K562 (cell line): ENCODE results near the gene JUNB. TPM values are rescaled to one million over a fixed set of nuclear protein-coding genes. Genes with fewer than 3 reads are reported as not detected.

ENCODE experiments used
- BCOR ChIP-seq: fragments of 450-650 bp; IDR thresholded peaks from 2 replicates; pipeline ENCODE4 v1.6.1; 2016
- EHMT2 ChIP-seq: fragments of 450-650 bp; IDR thresholded peaks from 2 replicates; pipeline ENCODE4 v1.6.1; 2018; ENCODE audit warnings: antibody characterized with exemption
- ETV6 ChIP-seq, 3 experiments: fragments of 150-350 bp in 1 of 3; sonication (generic) in 1 of 3; formaldehyde crosslinking in 1 of 3; IDR thresholded peaks; 2 replicates each; pipeline versions ENCODE4 v1.6.1 to v1.8.0; 2014 to 2022; ENCODE audit warnings: borderline replicate concordance in 2 of 3, low read depth in 2 of 3, antibody characterized with exemption in 1 of 3, low read length in 1 of 3, mild to moderate bottlenecking in 1 of 3, missing genetic modification reagents in 1 of 3
- GATAD2A ChIP-seq: fragments of 450-650 bp; IDR thresholded peaks from 2 replicates; pipeline ENCODE4 v1.6.1; 2017
- HDAC2 ChIP-seq: fragments of 450-650 bp; IDR thresholded peaks from 2 replicates; pipeline ENCODE4 v1.6.1; 2016; ENCODE audit warnings: mild to moderate bottlenecking
- KDM1A ChIP-seq, 2 experiments: fragments of 450-650 bp; IDR thresholded peaks; 2 replicates each; pipeline ENCODE4 v1.6.1; 2016; ENCODE audit warnings: mild to moderate bottlenecking in 2 of 2
- KHSRP ChIP-seq: fragments of 450-650 bp; IDR thresholded peaks from 2 replicates; pipeline ENCODE4 v1.6.1; 2017
- MXI1 ChIP-seq: IDR thresholded peaks from 2 replicates; pipeline ENCODE4 v1.6.1; 2011; ENCODE audit warnings: low read depth, mild to moderate bottlenecking, improper control_type of control experiment, low read length
- POLR2AphosphoS5 ChIP-seq: IDR thresholded peaks from 2 replicates; pipeline ENCODE4 v1.6.1; 2011; ENCODE audit warnings: mild to moderate bottlenecking, low read depth, low read length, moderate library complexity; ENCODE audit not compliant: control insufficient read depth, insufficient read depth
- PYGO2 ChIP-seq: fragments of 450-650 bp; IDR thresholded peaks from 2 replicates; pipeline ENCODE4 v1.6.1; 2016; ENCODE audit warnings: mild to moderate bottlenecking, missing genetic modification characterization, moderate library complexity, missing compliant biosample characterization
- RBM15 ChIP-seq: fragments of 200-400 bp; formaldehyde crosslinking; IDR thresholded peaks from 2 replicates; pipeline ENCODE4 v1.6.1; 2018; ENCODE audit warnings: mild to moderate bottlenecking, low read length, moderate library complexity; ENCODE audit not compliant: insufficient read depth
- RNF2 ChIP-seq: sonication (generic); IDR thresholded peaks from 2 replicates; pipeline ENCODE4 v1.6.1; 2016
- SIX5 ChIP-seq, 2 experiments: IDR thresholded peaks; 2 replicates each; pipeline ENCODE4 v1.6.1; 2011; ENCODE audit warnings: low read length in 2 of 2, borderline replicate concordance in 1 of 2, low read depth in 1 of 2, mild to moderate bottlenecking in 1 of 2, moderate library complexity in 1 of 2; ENCODE audit not compliant: insufficient read depth in 1 of 2
- SMARCA4 ChIP-seq: fragments of 450-650 bp; IDR thresholded peaks from 2 replicates; pipeline ENCODE4 v1.6.1; 2016
- TAF9B ChIP-seq: fragments of 450-650 bp; IDR thresholded peaks from 2 replicates; pipeline ENCODE4 v1.6.1; 2018; ENCODE audit warnings: mild to moderate bottlenecking; ENCODE audit not compliant: partially characterized antibody
- TARDBP ChIP-seq: fragments of 450-650 bp; IDR thresholded peaks from 2 replicates; pipeline ENCODE4 v1.6.1; 2016
- TRIM24 ChIP-seq, 2 experiments: fragments of 450-650 bp; IDR thresholded peaks; 2 replicates each; pipeline ENCODE4 v1.6.1; 2016
- ZFP36 ChIP-seq: fragments of 150-350 bp; IDR thresholded peaks from 2 replicates; pipeline ENCODE4 v1.6.1; 2018; ENCODE audit warnings: low read length, low read depth; ENCODE audit not compliant: partially characterized antibody
- ZNF263 ChIP-seq: sonication (generic); formaldehyde crosslinking; IDR thresholded peaks from 2 replicates; pipeline ENCODE4 v1.8.0; 2022; ENCODE audit warnings: mild to moderate bottlenecking, missing genetic modification reagents, borderline replicate concordance
- ZNF77 ChIP-seq: fragments of 250-450 bp; sonication (Bioruptor Pico); IDR thresholded peaks from 2 replicates; pipeline ENCODE4 v1.5.0; 2020
- ZNF830 ChIP-seq: fragments of 250-450 bp; sonication (Bioruptor Pico); IDR thresholded peaks from 2 replicates; pipeline ENCODE4 v1.5.0; 2021; ENCODE audit warnings: mild to moderate bottlenecking
- polyA plus RNA-seq, 8 experiments: library from polyadenylated mRNA; depleted of rRNA in 4 of 8; stranded (reverse) in 5 of 8; unstranded in 3 of 8; fragments of >200 nt; fragmentation: Nextera tagmentation in 2 of 8; fragmentation: Illumina TruSeq in 1 of 8; extraction: Ambion mirVana in 2 of 8; extraction: Trizol in 1 of 8; gene quantifications; 2 replicates each; pipeline versions ENCODE4 v1.2.1 to v1.2.3, GENCODE V29; 2011 to 2014; ENCODE audit warnings: inconsistent platforms in 1 of 8, missing spikeins in 1 of 8
- total RNA-seq, 7 experiments: library from RNA; depleted of rRNA in 6 of 7; stranded (reverse); fragments of >200 nt in 6 of 7; fragmentation: Illumina TruSeq in 2 of 7; extraction: Trizol in 2 of 7; gene quantifications; 2 replicates each; pipeline versions ENCODE4 v1.2.1 to v1.2.3, GENCODE V29; 2011 to 2021; ENCODE audit warnings: low replicate concordance in 1 of 7
- TF ChIP-seq, protein P1 (sequence below), 3 experiments: IDR thresholded peaks in 2 of 3; conservative IDR thresholded peaks in 1 of 3; 2 replicates each; pipeline ENCODE4 v1.5.1; 2011 to 2012; ENCODE audit warnings: low read length in 3 of 3, mild to moderate bottlenecking in 3 of 3, control low read depth in 2 of 3, improper control_type of control experiment in 1 of 3, inconsistent platforms in 1 of 3, low read depth in 1 of 3, mixed read lengths in 1 of 3, moderate library complexity in 1 of 3; ENCODE audit not compliant: insufficient read depth in 2 of 3
- TF ChIP-seq, protein P2 (sequence below): sonication (generic); formaldehyde crosslinking; IDR thresholded peaks from 2 replicates; pipeline ENCODE4 v1.8.0; 2023; ENCODE audit warnings: missing genetic modification reagents, mild to moderate bottlenecking, borderline replicate concordance

JUNB gene
- total and polyA plus RNA-seq, 9 of the 15 experiments (the other 6 are each of a cell fraction or from before 2014, with no cell fraction given), result 0.23 to 88.1 (median 13.1) TPM

- TF ChIP-seq, protein P1, sequence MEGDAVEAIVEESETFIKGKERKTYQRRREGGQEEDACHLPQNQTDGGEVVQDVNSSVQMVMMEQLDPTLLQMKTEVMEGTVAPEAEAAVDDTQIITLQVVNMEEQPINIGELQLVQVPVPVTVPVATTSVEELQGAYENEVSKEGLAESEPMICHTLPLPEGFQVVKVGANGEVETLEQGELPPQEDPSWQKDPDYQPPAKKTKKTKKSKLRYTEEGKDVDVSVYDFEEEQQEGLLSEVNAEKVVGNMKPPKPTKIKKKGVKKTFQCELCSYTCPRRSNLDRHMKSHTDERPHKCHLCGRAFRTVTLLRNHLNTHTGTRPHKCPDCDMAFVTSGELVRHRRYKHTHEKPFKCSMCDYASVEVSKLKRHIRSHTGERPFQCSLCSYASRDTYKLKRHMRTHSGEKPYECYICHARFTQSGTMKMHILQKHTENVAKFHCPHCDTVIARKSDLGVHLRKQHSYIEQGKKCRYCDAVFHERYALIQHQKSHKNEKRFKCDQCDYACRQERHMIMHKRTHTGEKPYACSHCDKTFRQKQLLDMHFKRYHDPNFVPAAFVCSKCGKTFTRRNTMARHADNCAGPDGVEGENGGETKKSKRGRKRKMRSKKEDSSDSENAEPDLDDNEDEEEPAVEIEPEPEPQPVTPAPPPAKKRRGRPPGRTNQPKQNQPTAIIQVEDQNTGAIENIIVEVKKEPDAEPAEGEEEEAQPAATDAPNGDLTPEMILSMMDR (IDR thresholded peaks at IDR 0.05 in 2 of 3, conservative IDR thresholded peaks at IDR 0.05 in 1 of 3; ENCODE audit: insufficient read depth in 2 of 3, low read depth in 1 of 3, low read length in 3 of 3), result peak; percentile 59 to 75 (median 64)
- TF ChIP-seq TRIM24 (IDR thresholded peaks at IDR 0.05) (peak in 1 of 2 experiments; percentile 85; a peak in 2 of 4 replicates), BCOR (no peak), ZNF263 (CRISPR knock-in tag) (peak; percentile 56; the same call in 1 of the 2 replicates), GATAD2A (no peak), KDM1A (IDR thresholded peaks at IDR 0.05) (no peak), PYGO2 (tag) (no peak), SMARCA4 (0 out of 2 replicates have a peak, but pooled peaks have one; percentile 20), KHSRP (no peak), ZNF77 (no peak), MXI1 (no peak), ZFP36 (no peak), EHMT2 (no peak), TAF9B (no peak), ETV6 (IDR thresholded peaks at IDR 0.05; ENCODE audit: borderline replicate concordance in 1 of 2, low read depth in 2 of 2, low read length in 1 of 2) (no peak), ETV6 (CRISPR knock-in tag; IDR thresholded peaks at IDR 0.05; ENCODE audit: borderline replicate concordance) (no peak), SIX5 (IDR thresholded peaks at IDR 0.05; ENCODE audit: borderline replicate concordance in 1 of 2, insufficient read depth in 1 of 2, low read depth in 1 of 2, low read length in 2 of 2) (no peak), ZNF830 (CRISPR knock-in tag) (no peak), RNF2 (0 out of 2 replicates have a peak, but pooled peaks have one; percentile 27), POLR2AphosphoS5 (no peak), HDAC2 (peak; percentile 39; the same call in 1 of the 2 replicates), RBM15 (no peak), TARDBP (no peak)
- TF ChIP-seq, protein P2, sequence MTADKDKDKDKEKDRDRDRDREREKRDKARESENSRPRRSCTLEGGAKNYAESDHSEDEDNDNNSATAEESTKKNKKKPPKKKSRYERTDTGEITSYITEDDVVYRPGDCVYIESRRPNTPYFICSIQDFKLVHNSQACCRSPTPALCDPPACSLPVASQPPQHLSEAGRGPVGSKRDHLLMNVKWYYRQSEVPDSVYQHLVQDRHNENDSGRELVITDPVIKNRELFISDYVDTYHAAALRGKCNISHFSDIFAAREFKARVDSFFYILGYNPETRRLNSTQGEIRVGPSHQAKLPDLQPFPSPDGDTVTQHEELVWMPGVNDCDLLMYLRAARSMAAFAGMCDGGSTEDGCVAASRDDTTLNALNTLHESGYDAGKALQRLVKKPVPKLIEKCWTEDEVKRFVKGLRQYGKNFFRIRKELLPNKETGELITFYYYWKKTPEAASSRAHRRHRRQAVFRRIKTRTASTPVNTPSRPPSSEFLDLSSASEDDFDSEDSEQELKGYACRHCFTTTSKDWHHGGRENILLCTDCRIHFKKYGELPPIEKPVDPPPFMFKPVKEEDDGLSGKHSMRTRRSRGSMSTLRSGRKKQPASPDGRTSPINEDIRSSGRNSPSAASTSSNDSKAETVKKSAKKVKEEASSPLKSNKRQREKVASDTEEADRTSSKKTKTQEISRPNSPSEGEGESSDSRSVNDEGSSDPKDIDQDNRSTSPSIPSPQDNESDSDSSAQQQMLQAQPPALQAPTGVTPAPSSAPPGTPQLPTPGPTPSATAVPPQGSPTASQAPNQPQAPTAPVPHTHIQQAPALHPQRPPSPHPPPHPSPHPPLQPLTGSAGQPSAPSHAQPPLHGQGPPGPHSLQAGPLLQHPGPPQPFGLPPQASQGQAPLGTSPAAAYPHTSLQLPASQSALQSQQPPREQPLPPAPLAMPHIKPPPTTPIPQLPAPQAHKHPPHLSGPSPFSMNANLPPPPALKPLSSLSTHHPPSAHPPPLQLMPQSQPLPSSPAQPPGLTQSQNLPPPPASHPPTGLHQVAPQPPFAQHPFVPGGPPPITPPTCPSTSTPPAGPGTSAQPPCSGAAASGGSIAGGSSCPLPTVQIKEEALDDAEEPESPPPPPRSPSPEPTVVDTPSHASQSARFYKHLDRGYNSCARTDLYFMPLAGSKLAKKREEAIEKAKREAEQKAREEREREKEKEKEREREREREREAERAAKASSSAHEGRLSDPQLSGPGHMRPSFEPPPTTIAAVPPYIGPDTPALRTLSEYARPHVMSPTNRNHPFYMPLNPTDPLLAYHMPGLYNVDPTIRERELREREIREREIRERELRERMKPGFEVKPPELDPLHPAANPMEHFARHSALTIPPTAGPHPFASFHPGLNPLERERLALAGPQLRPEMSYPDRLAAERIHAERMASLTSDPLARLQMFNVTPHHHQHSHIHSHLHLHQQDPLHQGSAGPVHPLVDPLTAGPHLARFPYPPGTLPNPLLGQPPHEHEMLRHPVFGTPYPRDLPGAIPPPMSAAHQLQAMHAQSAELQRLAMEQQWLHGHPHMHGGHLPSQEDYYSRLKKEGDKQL (CRISPR knock-in tag), result no peak
Observed at GRCh38 chr19:12825254-12826131, 34.2 kb downstream of the JUNB start (continued).
